HL-60/S4 treated with retinoic acid at 250 ng/mL for 4 days and 3 days (cell line): Measurements from ENCODE around the gene TMPRSS6.

Source experiments
- in situ Hi-C: fragments of 300-500 bp; cut with MboI; formaldehyde crosslinking; loops from 2 replicates; pipeline ENCODE4 v1.7.0; 2022; ENCODE audit warnings: low sequenced_read_pairs

The TMPRSS6 gene

DNA sequence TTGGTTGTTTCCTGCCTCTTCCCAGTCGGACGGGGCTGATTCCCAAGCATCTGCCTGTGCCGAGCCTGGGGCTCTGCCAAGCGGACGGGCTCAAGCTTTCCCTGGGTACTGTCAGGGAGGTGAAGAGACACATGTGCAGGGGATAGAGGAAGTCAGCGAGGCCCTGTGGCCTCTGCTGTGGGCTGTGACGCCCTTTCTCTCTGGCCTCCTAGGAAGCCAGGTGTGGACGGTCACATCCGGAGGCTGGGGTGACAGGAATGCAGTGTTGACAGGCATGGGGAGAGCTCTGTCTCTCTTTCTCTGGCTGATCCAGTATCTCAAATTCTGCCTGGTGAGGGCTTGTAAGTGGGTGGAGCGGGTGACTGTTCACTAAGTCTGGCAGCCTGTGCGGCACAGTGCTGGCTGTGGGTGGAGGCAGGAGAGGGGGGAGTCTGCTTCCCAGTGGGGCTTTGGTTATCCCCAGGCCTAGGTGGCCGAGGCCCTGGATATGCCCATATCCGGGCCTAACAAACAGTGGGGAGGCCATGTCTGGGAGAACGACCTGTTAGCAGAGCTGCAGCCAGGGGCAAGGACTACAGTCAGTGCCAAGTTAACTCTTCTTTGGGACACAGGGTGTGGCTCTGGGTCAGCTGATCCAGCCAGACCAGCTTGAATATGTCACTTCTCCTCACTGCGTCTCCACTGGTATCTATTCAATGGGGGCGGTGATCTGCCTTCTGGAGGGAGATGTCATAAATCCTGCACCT lies 56.0 kb downstream of the TMPRSS6 start:
- in situ Hi-C loops = no loop called here

DNA sequence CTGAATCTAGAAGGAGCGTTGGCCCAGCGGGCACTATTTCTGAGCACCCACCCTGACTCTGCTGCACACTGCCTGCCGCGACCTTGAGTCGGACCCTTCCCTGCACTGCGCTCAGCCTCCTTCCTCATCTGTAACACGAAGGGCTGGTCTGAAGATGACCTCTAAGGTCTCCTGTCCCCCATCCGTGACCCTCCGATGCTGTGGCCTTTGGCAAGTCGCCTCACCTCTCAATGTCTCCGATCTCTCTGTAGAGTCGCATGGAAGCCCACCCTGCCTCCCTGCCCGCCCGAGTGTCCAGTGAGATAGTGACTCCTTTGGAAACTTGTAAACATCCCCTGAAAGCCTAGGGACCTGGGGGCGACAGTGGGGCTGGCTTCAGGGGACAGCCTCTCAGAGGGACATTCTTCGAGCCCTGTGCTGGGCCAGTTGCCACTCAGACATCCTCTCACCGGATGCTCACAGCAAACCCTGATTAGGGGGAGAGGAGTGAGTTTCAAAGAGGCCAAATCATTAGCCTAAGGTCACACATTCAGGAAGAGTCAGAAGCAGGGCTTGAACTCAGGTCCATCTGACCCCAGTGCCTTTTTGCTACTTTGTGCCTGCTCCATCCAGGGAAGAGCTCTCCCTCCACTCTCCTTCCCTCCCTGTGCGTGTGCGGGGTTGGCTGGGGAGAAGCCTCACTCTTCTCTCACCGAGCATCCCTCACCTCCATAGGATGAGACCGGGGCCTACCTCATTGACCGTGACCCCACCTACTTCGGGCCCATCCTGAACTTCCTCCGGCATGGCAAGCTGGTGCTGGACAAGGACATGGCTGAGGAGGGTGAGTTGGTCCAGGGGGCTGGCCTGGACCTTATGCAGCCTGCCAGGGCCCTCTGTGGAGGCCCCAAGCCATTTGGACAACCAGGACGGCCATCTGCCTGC lies 56.9 kb downstream of the TMPRSS6 start:
- in situ Hi-C loops = no loop called here

DNA sequence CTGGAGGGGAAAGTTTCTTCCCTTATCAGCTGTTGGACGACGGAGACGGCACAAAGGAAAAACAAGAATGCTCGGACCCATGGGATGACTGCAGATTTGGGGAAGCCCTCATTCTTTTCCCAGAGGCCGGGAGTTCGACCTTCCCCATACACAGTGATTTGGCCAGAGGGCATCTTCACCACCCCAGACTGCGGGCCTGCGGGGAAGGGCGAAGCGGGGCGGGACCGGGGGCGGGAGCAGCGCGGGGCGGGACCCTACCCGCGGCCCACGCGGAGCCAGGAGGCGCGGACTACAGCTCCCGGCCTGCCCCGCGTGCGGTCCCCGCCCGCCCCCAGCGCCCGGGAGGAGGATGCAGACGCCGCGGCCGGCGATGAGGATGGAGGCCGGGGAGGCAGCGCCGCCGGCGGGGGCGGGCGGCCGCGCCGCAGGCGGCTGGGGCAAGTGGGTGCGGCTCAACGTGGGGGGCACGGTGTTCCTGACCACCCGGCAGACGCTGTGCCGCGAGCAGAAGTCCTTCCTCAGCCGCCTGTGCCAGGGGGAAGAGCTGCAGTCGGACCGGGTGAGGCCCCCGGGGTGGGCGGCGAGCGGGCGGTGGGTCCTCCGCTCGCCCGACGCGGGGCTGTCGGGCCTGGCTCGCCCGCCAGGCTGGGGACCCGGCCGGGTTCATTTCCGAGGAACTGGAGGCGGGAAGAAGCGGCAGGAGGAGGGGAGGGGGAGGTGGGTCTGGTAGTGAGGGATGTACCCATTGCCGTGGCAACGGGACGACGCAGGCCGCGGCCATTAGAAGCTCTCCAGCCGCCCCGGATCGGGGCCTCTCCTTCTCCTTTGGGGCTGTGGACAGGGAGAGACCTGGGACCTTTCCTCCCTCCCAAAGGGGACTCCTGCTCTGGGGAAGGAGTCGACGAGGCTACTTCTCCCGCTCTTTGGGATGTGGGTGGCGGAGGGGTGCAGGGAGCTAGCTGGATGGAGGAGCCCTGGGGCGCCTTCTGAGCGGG lies 57.8 kb downstream of the TMPRSS6 start, which contains the start of gene KCTD17:
Gene KCTD17 (plus strand): TSS at position 352 of the 995 bp plus-strand sequence. CDS start 19 bp downstream, at position 371.
- in situ Hi-C loops = no loop called here

DNA sequence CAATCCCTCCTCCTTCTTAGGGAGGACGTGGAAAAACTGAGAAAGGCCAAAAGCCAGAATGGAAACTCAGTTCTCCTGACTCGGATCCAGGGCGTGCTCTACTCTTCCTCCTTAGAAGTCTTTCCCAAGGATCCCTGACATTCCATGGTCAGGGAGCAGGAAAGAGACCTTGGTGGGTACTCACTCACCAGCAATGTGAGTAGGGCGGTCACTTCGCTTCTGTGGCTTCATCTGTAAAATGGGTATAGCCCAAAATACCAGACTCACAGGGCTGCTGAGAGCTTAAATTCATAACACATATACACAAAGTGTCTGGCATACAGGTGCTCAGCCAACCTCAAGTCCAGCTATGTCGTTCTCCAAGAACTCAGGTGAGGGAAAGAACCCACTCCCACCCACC lies 58.6 kb downstream of the TMPRSS6 start:
- in situ Hi-C loops = no loop called here

DNA sequence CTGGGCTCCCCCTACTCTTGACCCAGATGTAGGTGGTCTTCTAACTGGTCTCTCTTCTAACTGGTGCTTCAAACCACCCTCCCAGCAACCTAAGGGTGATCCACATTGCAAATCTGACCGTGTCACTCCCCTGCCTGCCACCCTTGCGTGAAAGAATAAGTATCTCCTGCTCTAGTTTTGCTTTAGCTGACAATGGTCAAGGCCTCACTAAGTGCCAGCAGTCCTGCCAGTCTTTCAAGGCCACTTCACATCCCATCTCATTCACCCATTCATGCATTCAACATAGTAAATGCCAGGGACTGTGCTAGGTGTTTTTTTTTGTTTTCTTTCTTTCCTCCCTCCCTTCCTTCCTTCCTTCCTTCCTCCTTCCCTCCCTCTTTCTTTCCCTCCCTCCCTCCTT lies 60.3 kb downstream of the TMPRSS6 start:
- in situ Hi-C loops = no loop called here

DNA sequence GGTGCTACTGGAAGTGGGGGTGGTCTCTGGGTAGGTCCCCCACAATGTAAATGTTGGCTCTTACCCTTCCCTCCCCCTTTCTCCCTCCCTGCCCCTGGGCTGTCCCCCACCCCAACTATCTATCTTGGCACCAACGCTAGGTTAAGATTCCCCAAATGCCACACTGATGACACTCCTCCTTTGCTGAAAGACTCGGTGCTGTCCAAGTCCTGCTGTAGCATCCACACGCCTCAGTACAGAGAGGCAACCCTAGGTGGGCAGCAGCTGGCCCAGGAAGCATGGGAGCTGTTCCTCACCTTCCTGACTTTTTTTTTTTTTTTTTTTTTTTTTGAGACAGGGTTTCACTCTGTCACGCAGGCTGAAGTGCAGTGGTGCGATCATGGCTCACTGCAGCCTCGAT lies 61.4 kb downstream of the TMPRSS6 start:
- in situ Hi-C loops = no loop called here

DNA sequence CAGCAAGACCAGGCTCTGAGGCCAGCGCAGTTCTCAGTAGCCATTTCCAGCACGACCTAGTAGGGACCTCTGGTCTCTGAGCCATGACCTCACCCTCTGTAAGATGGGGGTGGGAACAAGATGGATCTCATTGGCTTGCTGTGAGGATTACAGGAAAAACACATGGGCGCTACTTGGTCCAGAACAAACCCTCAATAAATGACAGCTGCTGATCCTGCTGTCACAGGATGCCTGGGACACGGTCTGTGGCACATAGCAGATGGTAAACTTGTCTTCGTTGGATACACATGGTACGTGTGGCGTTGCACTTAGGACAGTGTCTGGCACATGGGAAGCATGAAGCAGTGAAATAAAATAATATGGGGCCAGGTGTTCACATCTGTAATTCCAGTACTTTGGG lies 62.5 kb downstream of the TMPRSS6 start:
- in situ Hi-C loops = no loop called here

DNA sequence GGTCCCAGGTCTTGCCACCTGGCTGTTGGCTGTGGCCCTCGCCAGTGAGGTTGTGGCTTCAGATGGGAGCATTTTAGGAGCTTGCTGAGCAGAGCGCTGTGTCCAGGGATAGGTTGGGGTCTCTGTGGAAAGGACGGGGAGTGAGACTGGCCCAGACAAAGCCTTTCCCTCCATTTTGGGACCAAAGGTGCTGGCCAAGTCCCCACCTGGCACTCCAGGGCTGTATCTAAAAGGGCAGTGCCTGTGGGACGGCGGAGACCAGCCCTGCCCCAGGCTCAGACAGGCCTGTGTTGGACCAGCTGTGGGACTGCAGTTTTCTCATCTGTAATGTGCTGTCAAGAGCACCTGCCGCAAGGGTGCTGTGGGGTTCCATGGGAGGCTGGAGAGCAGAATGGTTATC lies 62.9 kb downstream of the TMPRSS6 start:
- in situ Hi-C loops = no loop called here

DNA sequence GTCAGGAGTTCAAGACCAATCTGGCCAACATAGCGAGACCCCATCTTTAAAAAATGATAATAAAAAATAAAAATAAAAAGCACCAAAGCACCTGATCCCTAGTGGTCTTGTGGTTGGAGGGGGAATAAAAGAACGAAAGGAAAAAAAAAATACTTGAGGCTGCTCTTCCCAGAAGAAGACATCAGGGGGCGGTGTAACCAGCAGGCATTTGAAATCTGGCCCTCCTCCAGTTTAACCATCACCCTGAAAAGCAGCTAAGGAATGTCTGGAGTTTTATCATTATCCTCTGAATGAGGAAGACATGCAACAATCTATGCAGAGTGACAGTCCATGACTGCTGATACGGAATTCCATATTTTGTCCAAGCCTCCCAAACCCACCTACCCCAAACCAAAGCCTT lies 63.6 kb downstream of the TMPRSS6 start:
- in situ Hi-C loops = no loop called here

DNA sequence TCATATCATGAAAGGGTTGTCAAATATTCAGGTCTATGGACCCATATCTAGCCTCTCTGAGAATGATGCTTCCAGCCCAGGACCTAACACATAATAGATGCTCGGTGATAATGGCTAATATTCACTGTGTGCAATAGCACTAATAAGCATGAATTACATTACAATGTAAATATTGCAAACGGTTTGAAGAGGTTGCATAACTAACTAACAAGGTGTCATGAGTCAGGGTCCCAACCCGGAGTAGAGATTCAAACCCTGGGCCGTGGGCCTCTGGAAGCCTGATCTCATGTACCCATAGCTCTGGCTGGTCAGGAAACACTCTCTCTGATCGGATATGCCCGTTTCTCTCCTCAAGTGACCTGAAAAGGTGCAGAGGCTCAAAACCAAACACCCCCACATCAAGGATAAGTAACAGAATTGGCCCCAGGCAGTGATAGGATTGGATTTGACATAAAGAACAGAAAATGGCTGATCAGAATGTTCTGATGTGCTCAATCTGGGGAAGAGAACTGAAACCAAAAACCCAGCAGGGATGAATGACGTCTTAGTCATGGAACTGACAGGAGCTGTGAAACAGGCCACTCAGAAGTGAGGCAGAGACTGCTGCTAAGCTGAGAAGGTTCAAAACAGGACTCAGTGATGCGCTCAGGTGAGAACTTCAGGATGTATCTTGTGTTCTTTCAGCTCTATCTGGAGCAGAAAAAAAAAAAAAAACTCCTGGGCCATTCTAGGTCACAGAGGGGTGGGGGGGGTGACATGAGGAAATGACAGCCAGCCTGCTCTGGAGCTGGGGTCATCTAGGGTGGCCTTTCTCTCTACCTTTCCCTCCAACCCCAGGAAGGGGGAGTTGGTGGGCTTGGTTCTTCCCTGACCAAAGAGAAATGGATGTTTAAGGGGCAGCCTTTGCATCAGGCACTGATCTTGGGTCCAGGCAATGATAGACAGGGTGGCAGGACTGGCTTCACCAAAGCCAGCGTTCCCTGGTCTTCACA lies 64.6 kb downstream of the TMPRSS6 start:
- in situ Hi-C loops = no loop called here

DNA sequence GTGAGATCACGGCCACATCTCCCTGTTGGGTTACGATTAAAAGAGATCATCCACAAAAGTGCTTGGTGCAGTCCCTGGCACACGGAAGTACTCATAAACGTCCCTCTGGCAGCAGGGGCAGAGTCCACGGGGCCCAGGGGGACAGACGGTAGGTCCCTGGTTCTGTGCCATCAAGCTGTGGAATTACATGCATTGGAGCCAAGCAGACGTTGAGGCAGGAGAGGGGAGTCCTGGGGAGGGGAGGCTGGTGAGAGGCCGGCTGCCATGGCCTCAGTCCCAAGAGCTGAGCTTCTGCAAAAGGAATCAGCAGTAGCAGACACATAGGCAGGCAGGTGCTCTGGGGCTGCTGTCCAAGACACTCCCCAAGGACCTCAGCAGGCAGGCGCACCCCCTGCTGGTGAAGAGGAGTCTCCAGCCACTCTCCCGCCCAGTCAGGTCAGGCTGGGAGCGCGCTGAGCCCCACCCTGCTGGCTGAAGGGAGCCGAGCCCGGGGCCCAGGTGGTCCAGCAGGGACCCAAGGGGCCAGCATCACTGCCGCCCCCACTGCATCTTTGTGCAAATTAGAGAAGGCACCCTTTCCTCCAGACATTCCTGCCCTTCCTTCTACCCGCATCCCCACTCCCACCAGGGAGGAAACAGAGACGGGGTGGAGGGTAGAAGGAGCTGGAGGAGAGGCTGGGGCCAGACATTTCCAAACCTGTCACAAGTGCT lies 65.5 kb downstream of the TMPRSS6 start:
- in situ Hi-C loops = no loop called here

DNA sequence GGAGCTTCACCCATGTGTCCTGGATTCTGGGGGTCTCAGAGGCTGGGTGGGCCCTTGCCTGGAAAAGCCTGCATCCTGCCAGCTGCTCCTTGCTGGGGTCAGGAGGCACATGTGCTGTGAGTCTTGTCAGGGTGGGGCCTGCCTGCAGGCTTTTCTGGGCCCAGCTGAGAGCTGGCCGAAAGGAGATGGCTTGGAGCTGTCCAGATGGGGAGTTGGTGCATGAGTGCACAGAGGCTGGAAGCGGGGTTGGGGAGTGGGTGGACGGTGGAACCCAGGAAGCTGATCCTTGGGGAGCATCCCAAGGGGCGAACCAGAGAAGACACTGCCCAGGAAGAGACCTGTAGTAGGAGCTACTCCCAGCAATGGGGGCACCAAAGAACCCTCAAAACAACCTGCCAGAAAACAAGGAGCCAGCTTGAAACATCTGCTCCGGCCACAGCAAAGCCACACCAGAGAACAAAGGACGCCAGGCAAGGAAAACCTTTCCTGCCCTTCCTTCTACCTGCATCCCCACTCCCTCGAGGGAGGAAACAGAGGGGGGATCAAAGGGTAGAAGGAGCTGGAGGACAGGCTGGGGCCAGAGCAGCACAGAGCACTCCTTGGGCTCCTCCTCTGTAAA lies 66.2 kb downstream of the TMPRSS6 start:
- in situ Hi-C loops = no loop called here

DNA sequence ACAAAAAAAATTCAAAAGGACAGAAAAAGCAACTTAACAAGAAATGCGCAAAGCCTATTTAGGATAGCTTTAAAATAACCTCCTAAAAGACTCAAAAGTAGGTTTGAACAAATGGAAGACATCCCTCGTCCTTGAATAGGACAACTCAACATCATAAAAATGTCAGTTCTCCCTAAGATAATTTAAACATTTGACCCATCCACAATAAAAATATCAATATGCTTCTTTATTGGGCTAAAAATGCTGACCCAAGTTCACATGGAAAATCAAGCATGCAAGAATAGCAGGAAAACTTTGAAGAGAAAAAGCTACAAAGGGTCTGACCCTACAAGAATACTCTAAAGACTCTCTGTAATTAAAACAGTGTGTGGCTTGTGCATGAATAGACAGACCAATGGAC lies 70.0 kb downstream of the TMPRSS6 start:
- in situ Hi-C loops = no loop called here

DNA sequence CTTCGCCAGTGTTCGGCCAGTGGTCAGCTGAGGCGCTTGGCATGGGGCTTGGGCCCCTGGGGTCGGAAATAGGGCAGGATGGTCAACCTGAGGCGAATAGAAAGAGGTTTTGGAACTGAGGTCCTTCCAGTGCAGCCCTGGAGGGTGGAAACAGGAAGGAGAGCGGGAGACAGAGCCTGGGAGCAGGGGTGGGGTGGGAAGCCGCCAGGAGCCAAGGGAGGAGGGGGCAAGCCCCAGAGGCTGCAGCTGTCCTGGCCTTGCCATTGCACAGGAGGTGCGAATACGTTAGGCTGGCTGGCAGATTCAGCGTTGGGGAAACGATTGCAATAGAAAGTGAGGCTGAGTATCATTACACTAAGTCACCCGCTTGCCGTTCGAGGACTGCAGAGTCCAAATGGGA lies 71.8 kb downstream of the TMPRSS6 start:
- in situ Hi-C loops = no loop called here

DNA sequence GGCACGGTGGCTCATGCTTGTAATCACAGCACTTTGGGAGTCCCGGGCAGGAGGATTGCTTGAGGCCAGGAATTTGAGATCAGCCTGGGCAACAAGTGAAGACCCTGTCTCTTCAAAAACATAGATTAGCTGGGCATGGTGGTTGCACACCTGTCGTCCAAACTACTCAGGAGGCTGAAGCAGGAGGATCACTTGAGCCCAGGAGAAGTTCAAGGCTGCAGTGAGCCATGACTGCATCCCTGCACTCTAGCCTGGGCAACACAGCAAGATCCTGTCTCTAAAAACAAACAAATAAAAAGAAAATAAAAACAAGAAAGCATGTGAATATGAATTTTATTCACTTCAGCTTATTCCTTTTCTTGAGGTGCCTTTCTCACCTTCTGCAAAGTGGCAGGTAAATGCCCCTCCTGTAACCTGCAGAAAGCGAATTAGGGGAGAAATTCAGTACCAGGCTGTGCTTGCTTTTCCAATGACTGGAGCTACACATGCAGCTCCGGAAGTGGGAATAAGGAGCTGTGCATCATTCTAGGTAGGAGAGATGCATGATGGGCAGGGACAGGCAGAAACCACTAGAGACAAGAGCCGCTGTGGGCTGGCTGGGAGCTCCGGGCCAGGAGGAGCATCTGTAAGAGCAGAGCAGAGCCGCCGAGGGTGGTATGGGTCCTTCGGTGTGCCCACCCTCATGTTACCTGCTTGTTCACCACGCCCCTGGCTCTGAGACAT lies 72.7 kb downstream of the TMPRSS6 start:
- in situ Hi-C loops = no loop called here

DNA sequence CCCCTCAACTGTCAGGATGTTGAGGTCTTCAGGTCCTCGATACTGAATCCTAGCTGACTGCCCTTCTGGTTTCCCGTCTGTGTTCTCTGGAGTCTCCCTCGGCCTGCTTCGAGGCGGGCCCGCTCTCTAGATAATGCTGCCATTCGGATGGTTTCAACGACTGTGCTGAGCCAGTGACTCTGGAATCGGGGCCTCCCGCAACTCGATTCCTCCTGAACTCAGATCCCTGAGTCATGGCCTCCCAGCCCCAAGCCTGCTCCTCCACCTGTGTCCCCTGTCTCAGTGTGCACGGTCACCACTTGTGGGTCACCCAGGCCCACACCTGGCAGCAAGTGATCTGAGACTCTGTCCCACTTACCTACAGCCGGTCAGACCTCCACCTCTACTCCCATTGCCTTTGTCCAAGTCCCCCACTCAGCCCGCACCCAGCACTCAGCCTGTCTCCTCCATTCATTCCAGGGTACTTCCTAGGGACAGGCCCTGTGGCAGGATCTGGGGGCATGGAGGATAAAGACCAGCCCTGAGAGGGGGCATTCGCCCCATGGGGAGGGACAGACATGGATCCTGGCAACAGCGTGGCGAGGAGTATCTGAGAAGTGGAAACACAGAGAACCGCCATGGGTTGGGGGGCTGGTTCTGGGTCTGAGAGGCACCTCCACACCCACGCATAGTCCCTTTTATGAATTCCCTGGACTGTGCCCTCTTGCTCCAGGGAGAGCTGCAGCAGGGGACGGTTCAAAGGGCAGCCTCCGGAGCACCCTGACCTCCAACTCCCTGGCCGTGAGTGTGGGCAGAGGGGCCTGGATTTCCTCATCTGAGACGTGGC lies 75.7 kb downstream of the TMPRSS6 start:
- in situ Hi-C loops = no loop called here
